Measurements from ENCODE around the gene CLIP2. TPM values are rescaled to one million over a fixed set of nuclear protein-coding genes. Genes with fewer than 3 reads are reported as not detected.

CLIP2 gene
- total RNA-seq, 4 donors from 2014 or later = 25.5 to 44.3 (median 37.1) TPM

GRCh38 chr7:74454021-74454924, 165.1 kb downstream of the CLIP2 start:
- TF ChIP-seq POLR2AphosphoS5 (IDR thresholded peaks at IDR 0.05) (peak in 1 of 2 donors; percentile 8), EP300 (IDR thresholded peaks at IDR 0.05) (no peak)
- H3K9me3 ChIP-seq = no peaks in the 10 kb centered on the region
- peak overlapping the region; percentile 81 to 94 (median 88) for H3K4me3 ChIP-seq
- H3K27ac ChIP-seq (replicated peaks in 1 of 4) = peak overlapping the region; percentile 93 to 97 (median 94)
- H3K36me3 ChIP-seq = no peaks in the 10 kb centered on the region
- peaks cover 9 to 52% (median 38%) of the 10 kb centered on the region in 4 donors for H3K4me1 ChIP-seq
- DNase-seq (ENCODE audit: extremely low spot score) = no peak
- 16% methylated on average over 8 of the region's 61 CpGs for WGBS
- H3K27me3 ChIP-seq = no peaks in the 10 kb centered on the region
- intact Hi-C loops (cut with DNase I) = loop anchor here (2.0 kb wide), 1 partner anchor 27 kb away; no protein-coding TSS in a partner anchor

- no peaks in the 10 kb centered on the region for H3K36me3 ChIP-seq
- intact Hi-C loops (cut with DNase I) = loop anchor here (2.0 kb wide), 1 partner anchor 26 kb away; no protein-coding TSS in a partner anchor
- no peaks in the 10 kb centered on the region for H3K27me3 ChIP-seq
- 63% methylated on average over 7 of the region's 11 CpGs for whole genome bisulfite sequencing
- no peak for DNase-seq (ENCODE audit: extremely low spot score)
- no peak for TF ChIP-seq POLR2AphosphoS5 (IDR thresholded peaks at IDR 0.05)
- TF ChIP-seq CTCF (IDR thresholded peaks at IDR 0.05) = no peak
- no peak for TF ChIP-seq POLR2A (IDR thresholded peaks at IDR 0.05; ENCODE audit: low read depth)
- no peak for TF ChIP-seq EP300 (IDR thresholded peaks at IDR 0.05)
- peaks cover 9 to 57% (median 44%) of the 10 kb centered on the region in 4 donors for H3K4me1 ChIP-seq
- H3K27ac ChIP-seq (replicated peaks in 1 of 4) = peak overlapping the region; percentile 93 to 97 (median 94)
- peak overlapping the region; percentile 81 to 94 (median 88) for H3K4me3 ChIP-seq
- no peaks in the 10 kb centered on the region for H3K9me3 ChIP-seq
These were observed 165.7 kb downstream of the CLIP2 start for GRCh38 chr7:74454925-74455288.

DNA sequence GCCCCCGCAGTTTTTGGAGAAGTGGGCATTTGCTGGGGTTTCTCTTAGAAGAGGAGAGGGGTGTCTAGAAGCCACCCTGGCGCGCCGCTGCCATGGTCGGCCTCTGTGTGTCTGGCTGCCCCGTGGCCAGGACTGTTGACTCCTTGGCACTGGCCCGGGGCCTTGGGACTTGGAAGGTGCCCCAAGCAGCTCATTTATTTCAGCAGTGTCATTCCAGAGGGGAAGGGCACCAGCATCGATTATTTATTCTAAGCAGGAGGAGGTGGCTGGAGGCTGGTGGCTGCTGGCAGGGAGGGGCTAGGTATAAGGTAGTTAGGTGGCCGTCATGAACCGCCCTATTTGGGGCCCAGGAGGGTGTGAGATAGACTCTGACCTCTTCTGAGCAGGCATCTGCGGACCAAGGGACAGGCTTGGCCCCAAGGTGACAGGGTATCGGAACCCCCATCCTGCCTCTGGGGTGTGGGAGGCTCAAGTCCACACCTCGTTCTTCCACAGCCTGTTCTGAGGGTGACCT, 166.1 kb downstream of the CLIP2 start:
- no peaks in the 10 kb centered on the region for H3K36me3 ChIP-seq
- 63% methylated on average over 6 of the region's 13 CpGs for WGBS
- H3K9me3 ChIP-seq = no peaks in the 10 kb centered on the region
- no peak for DNase-seq (ENCODE audit: extremely low spot score)
- no peaks in the 10 kb centered on the region for H3K27me3 ChIP-seq
- H3K4me3 ChIP-seq = peak overlapping the region; percentile 81 to 94 (median 88)
- peak overlapping the region; percentile 93 to 97 (median 94) for H3K27ac ChIP-seq (replicated peaks in 1 of 4)
- TF ChIP-seq POLR2AphosphoS5 (IDR thresholded peaks at IDR 0.05) = peak; percentile 38 to 68
- no peak for TF ChIP-seq POLR2A (IDR thresholded peaks at IDR 0.05; ENCODE audit: low read depth)
- peaks cover 9 to 57% (median 45%) of the 10 kb centered on the region in 4 donors for H3K4me1 ChIP-seq
- intact Hi-C loops (cut with DNase I) = loop anchor here (2.0 kb wide), 1 partner anchor 25 kb away; no protein-coding TSS in a partner anchor

Other genes starting within 250 kb of the CLIP2 start
- 10 to 100 TPM in 3 of 4 donors, 1 to 10 TPM in 1; 10.0 to 19.3 (median 11.9) TPM for gene LIMK1, start 205.6 kb upstream of the CLIP2 start, total RNA-seq
- 100 to 1,000 TPM; 212 to 351 (median 309) TPM for gene EIF4H, start 115.1 kb upstream of the CLIP2 start, total RNA-seq
- 10 to 100 TPM in 1 of 4 donors, 1 to 10 TPM in 3; 3.1 to 11.8 (median 5.7) TPM for gene LAT2, start 79.4 kb upstream of the CLIP2 start, total RNA-seq
- gene RFC2, start 35.0 kb upstream of the CLIP2 start, total RNA-seq = 10 to 100 TPM in 3 of 4 donors, 1 to 10 TPM in 1; 7.5 to 18.7 (median 14.9) TPM
- gene GTF2IRD1, start 164.5 kb downstream of the CLIP2 start, total RNA-seq = 10 to 100 TPM; 20.8 to 24.0 (median 22.0) TPM

Measured in esophagus muscularis mucosa (tissue), 4 donors.